Fibroblast of pulmonary artery (primary cell): ENCODE data around the gene RMND5B.

ENCODE experiments used
- DNase-seq: peaks from one replicate; pipeline ENCODE4 v3.0.0-alpha.2; 2010; ENCODE audit warnings: low read depth
- H3K4me3 ChIP-seq: replicated peaks from 2 replicates; pipeline ENCODE4 v1.5.1; 2011; ENCODE audit warnings: low read depth, mild to moderate bottlenecking, control low read depth, low read length, moderate library complexity
- TF ChIP-seq, protein P1 (sequence below): IDR thresholded peaks from 2 replicates; pipeline ENCODE4 v1.5.1; 2011; ENCODE audit warnings: mild to moderate bottlenecking, control low read depth, low read length, inconsistent platforms; ENCODE audit errors: missing control alignments

RMND5B gene

DNA sequence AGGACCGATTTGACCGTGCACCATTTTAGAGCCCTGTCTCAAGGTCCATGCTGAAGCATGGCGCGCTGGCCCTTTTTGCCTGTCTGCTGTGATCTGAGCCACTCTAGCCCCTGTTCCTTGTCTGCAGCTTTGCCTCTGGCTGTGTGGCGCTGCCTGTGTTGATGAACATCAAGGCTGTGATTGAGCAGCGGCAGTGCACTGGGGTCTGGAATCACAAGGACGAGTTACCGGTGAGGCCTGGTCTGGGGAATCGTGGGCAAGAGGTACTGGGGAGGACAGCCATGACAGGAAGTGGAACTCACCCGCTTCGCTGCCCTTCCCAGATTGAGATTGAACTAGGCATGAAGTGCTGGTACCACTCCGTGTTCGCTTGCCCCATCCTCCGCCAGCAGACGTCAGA, 16.6 kb downstream of the RMND5B start:
- H3K4me3 ChIP-seq = no peak overlapping the region
- no peak for DNase-seq
- TF ChIP-seq, protein P1, sequence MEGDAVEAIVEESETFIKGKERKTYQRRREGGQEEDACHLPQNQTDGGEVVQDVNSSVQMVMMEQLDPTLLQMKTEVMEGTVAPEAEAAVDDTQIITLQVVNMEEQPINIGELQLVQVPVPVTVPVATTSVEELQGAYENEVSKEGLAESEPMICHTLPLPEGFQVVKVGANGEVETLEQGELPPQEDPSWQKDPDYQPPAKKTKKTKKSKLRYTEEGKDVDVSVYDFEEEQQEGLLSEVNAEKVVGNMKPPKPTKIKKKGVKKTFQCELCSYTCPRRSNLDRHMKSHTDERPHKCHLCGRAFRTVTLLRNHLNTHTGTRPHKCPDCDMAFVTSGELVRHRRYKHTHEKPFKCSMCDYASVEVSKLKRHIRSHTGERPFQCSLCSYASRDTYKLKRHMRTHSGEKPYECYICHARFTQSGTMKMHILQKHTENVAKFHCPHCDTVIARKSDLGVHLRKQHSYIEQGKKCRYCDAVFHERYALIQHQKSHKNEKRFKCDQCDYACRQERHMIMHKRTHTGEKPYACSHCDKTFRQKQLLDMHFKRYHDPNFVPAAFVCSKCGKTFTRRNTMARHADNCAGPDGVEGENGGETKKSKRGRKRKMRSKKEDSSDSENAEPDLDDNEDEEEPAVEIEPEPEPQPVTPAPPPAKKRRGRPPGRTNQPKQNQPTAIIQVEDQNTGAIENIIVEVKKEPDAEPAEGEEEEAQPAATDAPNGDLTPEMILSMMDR = no peak

DNA sequence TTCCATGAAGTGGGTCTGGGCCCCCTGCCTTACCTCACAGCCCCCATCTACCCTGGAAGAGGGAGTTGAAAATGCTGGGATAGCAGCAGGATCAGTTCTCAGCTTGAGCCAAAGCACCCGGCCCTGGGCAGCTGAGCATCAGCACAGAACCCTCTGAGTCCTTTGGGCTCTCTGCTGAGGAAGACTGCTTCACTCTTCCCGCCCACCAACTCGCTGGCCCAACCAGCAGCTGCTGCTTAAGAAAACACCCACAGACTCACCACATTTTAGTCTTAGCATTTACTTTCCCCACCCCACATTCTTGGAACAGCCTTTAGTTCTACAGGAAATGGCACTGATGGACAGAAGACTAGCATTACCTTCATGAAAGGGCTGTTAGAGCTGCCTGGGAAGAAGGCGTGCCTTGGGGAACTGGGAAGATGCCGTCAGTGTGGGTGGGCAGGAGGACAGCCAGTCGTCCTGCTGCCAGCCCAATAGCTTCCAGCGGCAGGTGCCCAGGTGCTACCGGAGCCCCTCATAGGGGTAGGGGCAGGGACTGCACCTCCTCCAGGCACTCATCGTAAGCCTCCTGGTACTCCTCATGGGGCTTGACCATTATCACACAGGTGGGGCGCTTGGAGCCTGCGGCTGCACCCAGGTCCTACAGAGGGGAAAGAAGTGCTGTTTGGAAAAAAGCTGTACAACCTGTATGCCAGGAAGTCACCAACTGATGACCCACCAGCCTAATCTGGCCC, 18.6 kb downstream of the RMND5B start:
- TF ChIP-seq, protein P1 = no peak
- no peak for DNase-seq
- H3K4me3 ChIP-seq = no peak overlapping the region

DNA sequence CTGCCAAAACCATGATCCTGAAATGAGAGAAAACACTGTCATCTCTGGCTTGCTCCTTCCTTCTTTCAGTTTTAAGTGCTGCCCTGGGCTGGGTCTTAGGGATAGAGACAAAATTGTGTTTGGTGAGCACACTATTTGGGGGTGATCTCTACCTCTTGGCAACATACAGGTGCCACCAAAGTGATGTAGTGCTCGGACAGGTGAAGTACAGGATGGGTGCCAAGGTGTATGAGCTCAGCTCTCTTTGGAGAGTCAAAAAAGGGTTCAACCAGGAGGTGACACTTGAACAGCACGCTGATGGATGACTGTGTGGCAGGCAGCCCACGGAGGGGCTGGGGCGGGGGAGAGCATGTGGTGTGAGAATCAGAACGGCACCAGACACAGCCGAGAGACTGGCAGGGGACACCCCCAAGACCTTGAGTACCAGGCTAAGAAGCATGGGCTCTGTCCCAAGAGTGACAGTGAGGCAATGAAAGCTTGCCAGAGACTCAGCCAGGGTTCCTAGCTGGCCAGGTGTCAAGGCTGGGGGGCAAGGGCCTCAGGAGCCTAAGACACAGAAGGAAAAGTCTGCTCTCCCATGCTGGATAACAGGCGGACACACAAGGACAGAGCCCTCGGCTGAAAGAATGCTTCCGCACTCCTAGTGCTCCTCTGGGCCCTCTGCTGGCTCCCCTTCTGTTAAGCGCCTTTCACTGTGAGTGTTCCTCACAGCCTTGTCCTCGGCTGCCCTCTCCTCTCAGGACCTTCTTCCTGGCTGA, 20.3 kb downstream of the RMND5B start:
- no peak overlapping the region for H3K4me3 ChIP-seq
- DNase-seq = no peak
- TF ChIP-seq, protein P1 = no peak

DNA sequence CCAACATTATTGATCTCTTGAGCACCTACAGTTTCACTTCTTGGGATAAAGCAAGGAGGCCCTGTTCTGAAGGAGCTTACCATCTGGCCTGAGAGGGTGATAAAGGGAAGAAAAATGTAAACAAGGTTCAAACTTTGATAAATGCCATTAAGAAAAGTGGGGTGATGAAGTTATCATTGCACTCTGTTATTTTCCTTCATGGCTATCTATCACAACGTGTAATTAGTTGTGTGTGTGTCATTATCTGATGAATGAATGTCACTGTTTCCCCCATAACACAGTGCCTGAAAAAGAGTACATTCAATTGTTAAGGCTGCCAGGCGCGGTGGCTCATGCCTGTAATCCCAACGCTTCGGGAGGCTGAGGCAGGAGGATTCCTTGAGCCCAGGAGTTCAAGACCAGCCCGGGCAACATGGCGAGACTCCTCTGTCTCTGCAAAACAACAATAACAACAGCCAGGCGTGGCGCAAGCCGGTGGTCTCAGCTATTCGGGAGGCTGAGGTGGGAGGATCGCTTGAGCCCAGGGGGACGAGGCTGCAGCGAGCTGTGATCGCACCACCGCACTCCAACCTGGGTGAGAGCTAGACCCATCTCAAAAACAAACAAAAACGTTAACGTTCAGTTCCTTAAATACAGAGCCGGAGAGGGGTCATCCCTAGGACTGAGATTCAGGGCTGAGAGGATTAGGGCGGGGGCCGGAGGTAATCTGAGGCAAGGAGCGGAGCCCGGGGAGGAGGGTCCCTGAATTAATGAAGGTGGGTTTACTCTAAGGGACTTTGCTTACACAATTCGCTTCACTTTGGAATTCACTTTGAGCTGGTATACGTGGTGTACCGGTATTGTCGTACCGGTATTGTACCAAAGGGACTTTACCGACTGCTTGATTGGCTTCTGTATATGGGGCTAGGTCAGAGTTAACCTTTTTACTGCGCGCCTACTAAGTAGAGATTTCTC, 22.0 kb downstream of the RMND5B start:
- TF ChIP-seq, protein P1 = no peak
- H3K4me3 ChIP-seq = peak overlapping the region; percentile 73
- DNase-seq = no peak

DNA sequence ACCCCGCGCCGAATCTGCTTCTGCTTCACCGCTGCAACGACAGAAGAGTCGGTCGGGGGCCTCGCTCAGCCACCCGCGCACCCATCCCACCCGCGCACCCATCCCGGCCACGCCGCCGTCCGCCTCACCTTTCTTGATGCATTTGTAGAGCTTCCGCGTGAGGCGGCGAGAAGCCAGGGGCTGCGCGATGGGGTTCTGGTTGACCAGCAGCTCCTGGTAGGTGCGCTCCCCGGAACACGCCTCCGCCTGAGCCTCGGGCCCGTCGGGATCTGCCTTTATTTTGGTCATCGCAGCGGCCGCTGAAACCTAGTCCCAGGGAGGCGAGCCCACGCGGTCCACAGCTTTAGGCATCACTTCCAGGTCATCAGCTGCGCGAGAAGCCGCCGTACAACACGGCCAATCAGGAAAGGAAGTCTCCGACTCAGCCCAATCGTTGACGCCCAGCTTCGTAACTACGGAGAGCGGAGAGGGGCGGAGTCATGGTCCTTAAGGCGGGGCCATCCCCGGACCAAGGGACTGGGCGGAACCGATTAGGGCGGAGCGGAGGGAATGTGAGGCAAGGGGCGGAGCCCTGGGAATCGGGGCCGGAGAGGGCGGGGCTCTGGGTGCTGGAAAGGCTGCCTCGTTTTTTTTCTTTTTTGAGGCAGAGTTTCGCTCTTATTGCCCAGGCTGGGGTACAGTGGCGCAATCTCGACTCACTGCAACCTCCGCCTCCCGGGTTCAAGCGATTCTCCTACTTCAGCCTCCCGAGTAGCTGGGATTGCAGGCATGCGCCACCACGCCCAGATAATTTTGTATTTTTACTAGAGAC, 22.9 kb downstream of the RMND5B start, which contains the start of gene NHP2:
NHP2 (minus strand) TSS at position 356 of the 811 bp plus-strand sequence; CDS start at position 288, 68 bp downstream.
- TF ChIP-seq, protein P1 = no peak
- H3K4me3 ChIP-seq = peak within 1 kb of the TSS; percentile 73
- peak; percentile 99 for DNase-seq

DNA sequence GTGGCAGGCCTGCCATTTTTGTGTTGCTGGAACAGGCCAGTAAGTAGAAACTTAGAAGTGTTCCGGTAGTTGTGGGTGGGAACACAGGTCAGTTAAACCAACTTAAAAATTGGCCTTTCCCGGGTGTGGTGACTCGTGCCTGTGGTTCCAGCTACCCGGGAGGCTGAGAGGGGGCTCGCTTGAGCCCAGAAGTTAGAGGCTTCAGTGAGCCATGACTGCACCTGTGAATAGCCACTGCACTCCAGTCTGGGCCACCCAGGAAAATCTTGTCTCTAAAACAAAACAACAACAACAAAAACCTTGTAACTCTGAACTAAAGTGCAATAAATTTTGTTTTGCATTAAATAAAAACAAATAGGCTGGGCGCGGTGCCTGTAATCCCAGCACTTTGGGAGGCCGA, 24.3 kb downstream of the RMND5B start:
- TF ChIP-seq, protein P1 = no peak
- DNase-seq = no peak
- H3K4me3 ChIP-seq = no peak overlapping the region
